Medulla oblongata (tissue), 1 donor: Measurements from ENCODE around the gene LRMDA.
"Not testable (repeated sequence)": the region's sequence is repeated elsewhere in the genome, so short reads cannot be mapped to it uniquely, and the experiment has no call there.

ENCODE experiments used
- DNase-seq: peaks from one replicate; pipeline ENCODE4 v3.0.0-alpha.2; 2015; ENCODE audit errors: extremely low spot score

Gene LRMDA

DNA sequence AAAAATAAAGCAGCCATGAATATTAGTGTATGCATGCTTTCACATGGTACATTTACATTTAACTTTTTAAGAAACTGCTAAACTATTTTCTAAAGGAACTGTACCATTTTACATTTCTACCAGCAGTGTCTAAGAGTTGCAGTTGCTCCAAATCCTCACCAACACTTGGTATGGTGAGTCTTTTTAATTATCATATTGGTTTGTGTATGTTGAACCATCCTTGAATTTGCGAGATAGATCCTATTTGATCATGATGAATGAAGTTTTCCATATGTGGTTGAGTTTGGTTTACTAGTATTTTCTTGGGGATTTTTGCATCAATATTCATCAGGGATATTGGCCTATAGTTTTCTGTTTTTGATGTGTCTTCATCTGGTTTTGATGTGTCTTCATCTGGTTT lies 1057.2 kb downstream of the LRMDA start:
- DNase-seq, result no peak

DNA sequence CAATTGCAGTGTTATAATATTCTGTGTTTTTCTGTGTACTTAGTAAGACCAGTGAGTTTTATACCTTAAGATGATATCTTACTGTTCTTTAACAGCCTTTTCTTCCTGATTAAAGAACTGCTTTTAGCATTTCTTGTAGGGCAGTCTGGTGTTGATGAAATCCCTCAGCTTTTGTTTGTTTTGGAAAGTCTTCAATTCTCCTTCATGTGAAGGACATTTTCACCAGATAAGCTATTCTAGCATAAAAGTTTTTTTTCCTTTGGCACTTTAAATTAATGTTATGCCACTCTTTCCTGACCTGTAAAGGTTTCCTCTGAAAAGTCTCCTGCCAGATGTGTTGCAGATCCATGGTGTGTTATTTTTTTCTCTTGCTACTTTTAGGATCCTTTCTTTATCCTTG lies 1059.8 kb downstream of the LRMDA start:
- no peak for DNase-seq

DNA sequence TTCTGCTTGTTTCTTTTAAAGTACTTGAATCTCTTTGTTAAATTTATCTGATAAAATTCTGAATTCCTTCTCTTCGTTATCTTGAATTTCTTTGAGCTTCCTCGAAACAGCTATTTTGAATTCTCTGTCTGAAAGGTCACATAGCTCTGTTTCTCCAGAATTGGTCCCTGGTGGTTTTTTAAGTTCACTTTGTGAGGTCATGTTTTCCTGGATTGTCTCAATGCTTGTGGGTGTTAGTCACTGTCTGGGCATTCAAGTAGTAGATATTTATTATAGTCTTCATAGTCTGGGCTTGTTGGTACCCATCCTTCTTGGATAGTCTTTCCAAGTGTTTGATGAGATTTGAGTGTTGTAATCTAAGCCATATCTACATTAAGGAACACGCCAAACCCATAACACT lies 1060.6 kb downstream of the LRMDA start:
- DNase-seq, result no peak

DNA sequence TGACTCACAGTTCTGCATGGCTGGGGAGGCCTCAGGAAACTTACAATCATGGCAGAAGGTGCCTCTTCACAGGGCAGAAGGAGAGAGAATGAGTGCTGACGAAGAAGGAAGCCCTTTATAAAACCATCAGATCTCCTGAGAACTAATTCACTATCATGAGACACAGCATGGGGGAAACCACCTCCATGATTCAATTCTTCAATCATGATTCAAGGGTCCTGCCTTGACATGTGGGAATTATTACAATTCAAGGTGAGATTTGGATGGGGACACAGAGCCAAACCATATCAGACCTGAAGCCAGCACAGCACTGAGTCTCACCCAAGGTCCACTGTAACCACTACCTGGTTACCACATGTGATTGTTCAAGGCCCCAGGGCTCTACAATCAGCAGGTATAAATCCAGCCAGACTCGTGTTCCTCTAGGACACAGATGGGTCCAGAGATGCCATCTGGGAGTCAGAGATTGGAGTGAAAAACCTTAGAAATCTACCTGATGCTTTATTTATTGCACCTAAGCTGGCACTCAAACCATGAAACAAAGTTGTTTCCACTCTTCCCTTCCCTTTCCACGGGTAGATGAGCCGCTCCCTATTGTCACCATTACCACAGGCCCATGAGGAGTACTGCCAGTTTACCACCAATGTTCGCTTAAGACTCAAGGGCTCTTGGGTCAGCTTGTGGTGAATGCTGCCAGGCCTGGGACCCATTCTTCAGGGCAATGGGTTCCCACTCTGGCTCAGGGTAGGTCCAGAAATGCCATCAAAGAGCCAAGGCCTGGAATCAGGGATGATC lies 1061.5 kb downstream of the LRMDA start:
- no peak for DNase-seq

DNA sequence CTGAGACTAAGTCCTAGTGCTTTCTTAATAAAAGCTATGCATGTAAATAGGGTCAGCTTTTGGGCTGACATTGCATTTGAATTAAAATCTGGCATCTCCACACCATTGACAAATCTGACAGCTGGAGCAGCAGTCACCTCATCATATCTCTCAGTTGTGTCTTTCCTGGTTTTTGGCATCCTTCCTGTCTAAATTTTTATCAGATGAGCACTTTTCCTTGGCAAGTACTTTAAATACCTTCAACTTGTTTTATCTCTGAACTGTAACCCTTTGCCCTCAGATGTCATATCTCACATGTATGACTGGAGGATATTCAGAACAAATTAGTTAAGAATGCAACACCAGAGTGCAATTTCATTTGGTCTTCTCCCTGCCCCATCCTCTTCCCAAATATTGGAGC lies 1066.2 kb downstream of the LRMDA start:
- DNase-seq, result no peak

DNA sequence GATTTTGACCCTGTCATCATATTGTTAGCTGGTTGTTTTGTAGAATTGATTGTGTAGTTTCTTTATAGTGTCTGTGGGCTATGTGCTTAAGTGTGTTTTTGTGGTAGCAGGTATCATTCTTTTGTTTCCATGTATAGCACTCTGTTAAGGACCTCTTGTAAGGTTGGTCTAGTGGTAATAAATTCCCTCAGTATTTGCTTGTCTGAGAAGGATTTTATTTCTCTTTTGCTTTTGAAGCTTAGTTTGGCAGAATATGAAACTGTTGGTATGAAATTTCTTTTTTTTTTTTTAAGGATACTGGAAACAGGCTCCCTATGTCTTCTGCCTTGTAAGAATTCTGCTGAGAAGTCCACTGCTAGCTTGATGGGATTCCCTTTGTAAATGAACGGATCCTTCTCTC lies 1073.4 kb downstream of the LRMDA start:
- DNase-seq, result no peak

DNA sequence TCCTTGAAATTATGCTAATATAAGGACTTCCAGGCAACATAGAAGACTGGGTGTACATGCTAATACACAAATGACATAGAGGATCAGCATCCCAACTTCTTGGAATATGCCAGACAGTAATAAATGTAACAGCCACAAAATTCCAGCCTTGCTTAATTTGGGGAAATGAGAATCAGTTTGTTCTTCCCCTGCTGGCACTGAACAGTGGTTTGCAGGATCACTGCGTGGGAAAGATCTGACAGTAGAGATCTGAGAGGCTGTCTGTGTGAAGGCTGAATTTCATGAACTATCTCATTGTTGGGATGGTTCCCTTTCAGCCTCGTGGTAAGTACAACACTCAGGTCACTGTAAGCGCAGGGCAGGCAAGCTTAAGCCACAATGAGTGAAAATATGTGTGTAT lies 1078.0 kb downstream of the LRMDA start:
- DNase-seq, result no peak

DNA sequence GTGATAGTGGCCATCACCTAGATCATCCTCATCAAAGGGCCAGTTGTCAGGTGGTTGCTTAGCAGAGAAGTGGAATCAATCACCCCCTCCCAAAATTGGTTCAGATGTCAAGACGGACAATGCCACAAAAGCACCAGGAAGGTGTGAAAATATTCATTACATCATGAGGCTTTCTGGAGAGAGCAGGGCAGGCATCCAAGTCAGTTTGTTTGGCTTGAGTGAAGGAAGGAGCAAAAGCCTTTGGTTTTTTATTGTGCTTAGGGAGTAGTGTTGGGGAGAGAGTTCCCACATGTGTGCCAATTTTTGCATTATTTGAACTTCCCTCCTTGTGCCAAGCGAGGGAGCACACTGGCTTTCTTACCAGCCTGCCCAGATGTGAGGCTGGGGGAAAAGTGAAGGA lies 1082.9 kb downstream of the LRMDA start:
- DNase-seq, result peak; percentile 32

DNA sequence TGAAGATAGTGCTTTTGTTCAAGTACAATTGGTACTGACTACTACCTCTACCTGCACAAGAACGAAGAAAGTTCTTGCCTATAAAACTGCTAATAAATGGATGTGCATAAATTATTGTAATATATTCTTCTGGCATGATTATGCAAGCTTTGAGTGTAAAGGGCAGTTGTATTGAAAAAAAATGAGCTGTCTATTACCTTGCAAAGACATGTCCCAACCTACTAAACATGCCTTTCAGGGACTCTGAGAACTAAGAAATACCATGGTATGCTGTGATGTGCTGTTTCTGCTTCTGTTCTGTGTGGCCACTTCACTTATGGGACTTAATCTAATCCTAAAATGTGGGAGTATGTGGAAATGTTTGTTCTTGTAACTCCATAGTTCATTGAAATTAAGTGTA lies 1083.4 kb downstream of the LRMDA start:
- no peak for DNase-seq

DNA sequence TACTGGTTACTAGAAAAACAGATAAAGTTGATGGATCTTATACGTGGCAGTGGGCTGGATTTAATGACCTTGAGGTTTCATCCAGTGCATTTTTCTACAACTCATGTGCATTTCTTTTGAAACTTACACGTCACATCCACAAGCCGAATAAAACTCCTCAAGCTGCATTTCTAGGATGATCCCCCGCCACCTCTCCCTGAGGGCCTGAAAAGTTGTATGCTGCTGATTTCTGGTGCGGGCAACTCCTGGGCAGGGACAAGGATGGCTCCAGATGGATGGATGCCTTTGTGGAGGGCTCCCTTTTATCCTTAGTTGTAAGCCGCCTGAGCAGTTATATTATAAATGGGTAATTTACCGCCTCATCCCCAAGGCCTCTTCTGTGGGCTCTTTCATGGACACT lies 1091.1 kb downstream of the LRMDA start:
- DNase-seq, result no peak

DNA sequence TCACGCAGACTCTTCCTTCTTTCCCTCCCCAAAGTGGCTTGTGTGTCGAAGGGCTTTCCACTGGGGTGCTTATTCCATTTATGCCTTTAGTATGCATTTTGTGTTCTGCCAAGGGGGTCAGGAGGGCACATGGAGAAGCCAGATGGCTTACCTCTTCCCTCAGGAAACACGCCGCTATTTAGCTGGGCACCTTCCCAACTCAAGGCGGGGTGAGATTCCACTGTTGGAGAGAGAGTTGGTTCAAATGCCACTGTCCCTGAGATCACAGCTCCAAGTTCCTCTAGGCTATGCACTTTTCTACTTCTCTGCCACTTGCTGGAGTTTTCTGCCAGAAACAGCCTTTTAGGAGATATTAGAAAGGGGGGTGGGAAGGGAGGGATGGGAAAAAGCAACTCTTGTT lies 1091.8 kb downstream of the LRMDA start:
- no peak for DNase-seq

DNA sequence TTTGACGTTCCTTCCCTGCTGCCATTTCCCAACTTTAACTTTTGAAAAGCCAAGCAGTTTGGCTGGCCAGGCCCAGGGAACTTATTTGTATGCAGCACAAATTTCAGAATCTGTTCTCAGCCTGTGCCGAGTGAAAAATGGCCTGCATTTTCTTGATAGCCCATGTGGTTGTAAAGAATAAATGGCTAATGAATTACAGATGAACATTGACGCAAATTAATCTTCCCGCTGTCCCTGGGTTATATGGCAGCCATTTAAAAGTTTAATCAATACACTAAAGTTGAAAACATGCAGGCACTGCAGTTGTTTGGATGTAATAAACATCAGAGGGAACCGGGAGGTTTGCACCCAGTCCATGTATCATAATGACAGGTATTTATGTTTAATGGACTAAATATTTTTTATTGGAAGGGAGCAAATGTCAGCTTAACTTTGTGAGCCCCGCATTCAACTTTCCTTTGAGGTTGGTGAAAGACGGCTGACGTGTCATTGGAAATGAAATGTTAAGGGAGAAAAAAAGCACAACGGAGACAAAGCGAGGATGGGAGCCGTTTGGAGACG lies 1092.4 kb downstream of the LRMDA start:
- peak; percentile 20 for DNase-seq

DNA sequence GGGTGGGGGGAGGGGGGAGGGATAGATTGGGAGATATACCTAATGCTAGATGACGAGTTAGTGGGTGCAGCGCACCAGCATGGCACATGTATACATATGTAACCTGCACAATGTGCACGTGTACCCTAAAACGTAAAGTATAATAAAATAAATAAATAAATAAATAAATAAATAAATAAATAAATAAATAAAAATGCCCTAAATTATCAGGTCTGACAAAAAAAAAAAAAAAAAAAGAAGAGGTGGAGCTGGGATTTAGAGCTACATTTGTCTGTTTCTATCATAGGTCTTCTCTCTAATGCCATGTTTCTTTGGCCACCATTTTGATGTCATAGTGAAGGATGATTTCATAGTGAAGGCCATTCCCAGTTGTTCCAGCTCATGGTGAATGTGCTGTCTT lies 1095.4 kb downstream of the LRMDA start:
- DNase-seq, result not testable (repeated sequence)

DNA sequence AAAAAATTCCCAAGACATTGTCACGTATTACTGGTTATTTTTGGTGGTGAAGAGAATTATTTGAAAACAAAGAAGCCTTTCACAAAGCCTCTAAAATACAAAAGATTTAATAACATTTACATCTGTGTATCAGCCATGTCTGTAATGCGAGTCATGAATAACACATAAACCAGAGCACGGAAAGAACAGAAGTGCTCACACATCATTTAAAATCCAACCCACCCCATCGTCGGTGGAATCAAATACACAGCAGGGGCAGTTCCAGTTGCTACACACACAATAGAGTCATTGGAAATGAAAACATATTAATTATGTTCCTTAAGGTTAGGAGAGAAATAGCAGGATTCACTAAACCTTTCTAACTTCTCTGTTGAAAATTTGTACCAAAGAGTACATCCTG lies 1108.9 kb downstream of the LRMDA start:
- DNase-seq, result no peak

DNA sequence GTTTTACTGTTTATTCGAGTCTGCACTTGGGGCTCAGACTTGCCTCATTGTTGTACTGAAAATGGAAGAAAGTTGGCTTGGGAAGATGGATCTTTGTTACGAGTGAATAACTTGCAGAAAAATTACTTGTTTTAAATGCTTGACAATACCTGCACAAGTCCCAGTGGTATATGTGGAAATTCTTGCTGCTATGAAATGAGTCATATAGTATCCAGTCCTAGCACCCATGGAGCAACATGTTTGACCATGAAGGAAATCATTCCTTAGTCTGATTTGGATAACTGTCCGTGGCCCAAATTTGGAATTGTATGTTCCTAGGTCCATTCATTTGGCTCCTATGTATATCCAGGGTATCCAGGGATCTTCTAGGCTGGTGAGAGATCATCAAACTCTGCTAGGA lies 1109.4 kb downstream of the LRMDA start:
- no peak for DNase-seq

DNA sequence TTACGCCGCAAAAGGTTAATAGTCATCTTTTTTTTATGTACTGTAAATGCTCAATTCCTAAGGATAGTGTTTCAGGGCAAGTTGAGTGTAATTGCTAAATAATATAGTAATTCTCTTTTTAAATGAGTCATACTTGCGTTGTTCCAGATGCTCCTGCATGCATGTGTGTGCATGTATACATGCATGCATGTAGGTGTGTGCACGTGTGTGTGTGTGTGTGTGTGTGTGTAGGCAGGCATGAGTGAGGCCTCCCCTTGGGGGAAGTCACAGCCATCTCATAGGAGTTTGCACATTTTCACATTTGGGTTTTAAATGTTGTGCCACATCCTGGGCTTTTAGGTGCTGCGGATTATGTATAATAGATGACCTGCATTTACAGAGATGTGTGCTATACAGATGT lies 1110.4 kb downstream of the LRMDA start:
- DNase-seq, result no peak

DNA sequence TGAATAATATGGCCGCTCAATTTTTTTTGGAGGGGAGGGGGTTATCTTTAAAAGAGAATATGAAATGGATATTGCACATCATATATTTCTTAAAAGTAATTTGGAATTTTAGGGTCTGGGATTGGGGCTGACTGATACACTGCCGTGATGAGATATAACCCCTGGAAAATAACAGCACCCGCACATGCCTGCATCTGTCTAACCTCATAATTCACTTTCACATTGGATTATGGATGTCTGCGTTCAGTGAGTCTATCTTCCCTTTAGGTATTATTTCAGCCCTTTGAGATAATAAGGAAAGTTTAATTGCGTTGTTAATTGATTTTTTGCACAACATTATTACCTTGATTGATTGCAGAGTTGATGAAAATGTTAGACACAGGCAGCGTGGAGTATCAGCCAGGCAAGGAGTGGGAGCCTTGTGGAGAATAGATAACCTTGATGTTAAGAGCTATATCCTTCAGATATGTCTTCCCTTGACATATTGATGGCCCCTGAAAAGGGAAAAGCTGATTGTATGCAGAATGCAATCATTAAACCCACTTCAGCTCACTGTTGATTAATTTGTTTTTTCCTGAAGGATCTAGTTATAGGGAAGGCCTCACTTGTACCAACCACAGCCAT lies 1111.0 kb downstream of the LRMDA start:
- no peak for DNase-seq

DNA sequence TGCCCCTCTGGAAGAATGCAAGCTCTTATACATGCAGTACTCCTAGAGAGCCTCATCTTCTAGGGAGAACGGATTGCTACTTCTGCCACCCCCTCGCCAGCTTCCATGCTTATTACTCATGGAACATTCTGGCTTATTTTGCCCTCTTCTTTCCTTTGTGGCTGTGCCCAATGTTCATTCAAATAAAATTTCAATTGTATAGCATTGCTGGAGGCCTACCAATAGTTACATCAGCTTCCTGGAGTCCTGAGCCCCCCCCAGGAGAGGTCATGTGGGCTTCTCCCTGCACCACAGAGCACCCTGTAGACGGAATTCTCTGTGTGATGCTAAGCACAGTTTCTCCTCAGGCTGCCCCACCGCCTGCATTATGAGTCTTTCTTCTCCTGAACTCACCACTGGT lies 1112.2 kb downstream of the LRMDA start:
- DNase-seq, result no peak

DNA sequence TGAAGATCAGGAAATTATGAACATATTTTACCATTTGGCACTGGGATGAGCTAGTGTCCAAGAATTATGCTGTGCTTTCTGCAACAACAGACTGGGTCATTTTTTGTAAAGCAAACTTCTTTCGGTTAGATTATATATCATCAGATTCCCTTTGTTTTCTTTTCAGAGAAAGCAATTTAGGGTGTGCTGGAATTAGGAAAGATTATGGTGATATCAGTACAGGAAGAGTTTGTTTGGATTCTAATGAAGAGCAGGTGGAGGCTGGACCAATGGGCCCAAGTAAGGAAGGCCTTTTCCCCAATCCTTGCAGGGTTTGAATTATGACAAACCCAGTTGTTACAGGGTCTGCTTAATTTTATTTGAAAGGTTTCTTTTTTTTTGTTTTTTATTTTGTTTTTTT lies 1113.4 kb downstream of the LRMDA start:
- DNase-seq, result no peak

DNA sequence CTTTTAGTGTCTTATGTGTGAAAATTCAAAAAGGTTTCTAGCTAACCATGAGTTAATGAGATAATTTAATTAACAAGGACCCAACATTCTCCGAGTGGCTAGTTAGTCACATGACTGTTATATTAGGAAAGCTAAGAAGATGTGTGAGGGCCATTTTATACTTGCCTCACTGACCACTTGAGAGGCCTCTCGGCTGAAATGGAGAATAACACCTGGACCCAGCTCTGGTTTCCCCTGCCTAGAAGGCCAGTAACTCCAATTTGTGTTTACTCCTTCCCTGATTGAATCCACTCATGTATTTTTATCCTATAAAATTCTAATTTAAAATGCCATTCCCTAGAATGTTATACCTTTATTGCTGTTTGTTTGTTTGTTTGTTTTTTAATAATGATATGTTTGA lies 1115.0 kb downstream of the LRMDA start:
- DNase-seq, result no peak

DNA sequence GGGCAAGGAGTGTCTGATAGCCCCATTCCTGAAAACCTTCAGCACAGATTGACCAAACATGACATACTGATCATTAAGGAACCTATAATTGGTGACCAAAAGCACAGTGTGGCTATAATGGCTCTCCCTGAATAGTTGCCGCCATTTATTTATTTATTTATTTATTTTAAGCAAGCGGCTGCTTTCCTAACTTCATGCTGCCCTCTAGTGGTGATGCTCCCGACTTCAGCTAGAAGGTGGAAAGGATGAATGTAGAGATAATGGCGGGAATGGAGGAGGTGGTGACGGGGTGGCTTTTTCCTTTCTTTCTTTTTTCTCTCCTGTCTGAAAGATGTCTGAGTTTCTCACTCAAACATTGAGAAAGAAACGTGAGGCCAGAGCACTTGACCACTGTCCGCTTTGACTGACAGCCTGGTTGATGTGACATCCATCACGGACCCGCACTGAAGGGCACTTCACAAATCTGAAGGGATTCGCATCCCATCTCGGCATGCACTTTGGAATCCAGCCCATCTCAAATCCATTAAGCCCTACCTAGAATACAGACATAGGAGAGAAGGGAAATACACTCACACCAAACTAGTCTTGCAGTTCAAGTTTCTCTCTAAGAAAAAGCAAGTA lies 1116.0 kb downstream of the LRMDA start:
- peak; percentile 94 for DNase-seq

DNA sequence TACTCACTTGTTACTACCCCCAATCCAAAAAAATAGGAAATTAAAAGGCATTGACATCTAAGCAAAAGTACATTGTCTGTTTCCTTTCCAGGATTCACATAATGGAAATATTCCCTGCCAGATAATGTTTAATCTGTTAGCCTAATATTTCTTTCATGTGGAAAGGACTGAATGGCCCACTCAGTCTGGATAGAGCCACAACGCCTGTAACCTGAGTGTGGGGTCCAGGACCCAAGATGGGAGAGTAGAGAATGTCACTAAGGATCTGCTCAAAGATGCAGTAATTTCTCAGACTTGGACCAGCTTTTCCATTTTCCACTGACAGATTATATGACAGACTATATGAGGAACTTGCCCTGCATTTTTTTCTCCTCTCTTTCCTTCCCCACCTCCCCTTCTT lies 1117.3 kb downstream of the LRMDA start:
- DNase-seq, result no peak

DNA sequence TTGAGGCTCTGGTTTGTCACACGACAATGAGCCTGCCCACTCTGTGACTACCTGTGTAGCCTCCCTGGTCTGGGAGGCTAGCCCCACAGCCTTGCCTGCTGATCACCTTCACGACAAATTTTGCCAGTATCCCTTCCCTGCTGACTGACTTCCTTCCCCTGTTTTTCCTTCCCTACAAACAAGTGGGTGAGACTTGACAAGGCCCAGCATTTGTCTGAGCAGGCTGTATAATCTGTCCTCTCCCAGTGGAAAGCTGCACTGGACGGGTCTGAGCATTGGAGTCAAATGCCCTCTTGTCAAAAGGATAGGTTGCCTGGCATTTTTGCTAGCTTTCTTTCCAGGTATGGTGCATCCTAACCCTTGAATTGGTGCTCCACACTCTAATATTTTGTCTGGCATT lies 1117.7 kb downstream of the LRMDA start:
- DNase-seq, result no peak
